GM23248 (cell line): ENCODE data around the gene KIF26A.
A peak's percentile ranks its signal among the peaks of the same experiment; 100 is the strongest.

Source experiments
- EZH2 ChIP-seq: fragments of 200-600 bp; sonication (generic); IDR thresholded peaks from 2 replicates; pipeline ENCODE4 v1.6.1; 2018; ENCODE audit warnings: antibody characterized with exemption, mild to moderate bottlenecking; ENCODE audit not compliant: insufficient read depth, poor library complexity, severe bottlenecking
- EZH2phosphoT487 ChIP-seq: fragments of 200-600 bp; sonication (generic); IDR thresholded peaks from 2 replicates; pipeline ENCODE4 v1.6.1; 2018; ENCODE audit warnings: antibody characterized with exemption, moderate library complexity, mild to moderate bottlenecking, low read depth; ENCODE audit not compliant: insufficient read depth

- peak; percentile 0 for TF ChIP-seq EZH2
- TF ChIP-seq EZH2phosphoT487 = no peak
Observed at GRCh38 chr14:104135904-104136471, 2.4 kb upstream of the KIF26A start.
